ENCODE data around the gene AUP1.

- TF ChIP-seq CTCF (conservative IDR thresholded peaks at IDR 0.05 in 1 of 2, IDR thresholded peaks at IDR 0.05 in 1 of 2; ENCODE audit: extremely low read depth in 1 of 2, insufficient read depth in 1 of 2, low read depth in 1 of 2, low read length in 2 of 2) (no peak), EZH2 (IDR thresholded peaks at IDR 0.05; ENCODE audit: borderline replicate concordance, low read length) (no peak)
Measured at GRCh38 chr2:74566076-74566753, 36.7 kb upstream of the AUP1 start.

All from mammary epithelial cell (primary cell).